ENCODE data around the gene RCAN1.

The RCAN1 gene

DNA sequence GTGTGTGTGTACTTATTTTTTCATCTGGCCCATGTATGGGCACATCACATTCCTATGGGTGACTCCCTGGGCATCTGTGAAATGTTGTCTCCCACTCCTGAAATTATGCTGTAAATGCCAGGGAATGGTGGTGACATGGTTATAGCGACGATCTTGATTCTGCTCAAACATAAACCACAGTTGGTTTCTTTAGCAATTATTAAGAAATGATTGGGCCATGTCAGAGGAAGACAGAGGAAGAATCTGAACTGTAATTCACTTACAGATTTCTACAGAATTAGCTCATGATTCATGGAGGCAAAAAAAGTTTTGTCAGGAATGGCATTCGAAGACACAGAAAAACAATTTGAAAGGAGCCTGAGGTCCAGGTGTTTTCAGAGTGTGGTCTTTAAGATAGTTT, 77.1 kb downstream of the RCAN1 start:
- DNase-seq (ENCODE audit: low spot score), result no peak

DNA sequence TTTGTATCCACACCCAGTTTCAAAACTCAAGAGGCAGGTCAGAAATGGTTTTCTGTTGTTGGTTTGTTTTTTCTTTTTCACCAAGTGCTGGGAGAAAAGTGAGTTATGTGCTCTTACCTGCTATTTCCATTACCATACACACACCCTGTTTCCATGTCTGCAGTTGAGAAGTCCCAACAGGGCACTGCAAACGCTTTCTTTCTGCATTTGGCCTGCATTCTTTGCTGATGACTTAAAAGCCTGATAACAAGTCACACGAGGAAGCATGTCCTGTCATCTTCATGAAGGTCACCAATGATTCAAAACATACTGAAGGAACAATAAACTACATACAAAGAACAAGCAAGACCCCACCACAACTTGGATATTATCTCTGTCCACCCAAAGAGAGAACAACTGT, 78.1 kb downstream of the RCAN1 start:
- DNase-seq (ENCODE audit: low spot score), result no peak

DNA sequence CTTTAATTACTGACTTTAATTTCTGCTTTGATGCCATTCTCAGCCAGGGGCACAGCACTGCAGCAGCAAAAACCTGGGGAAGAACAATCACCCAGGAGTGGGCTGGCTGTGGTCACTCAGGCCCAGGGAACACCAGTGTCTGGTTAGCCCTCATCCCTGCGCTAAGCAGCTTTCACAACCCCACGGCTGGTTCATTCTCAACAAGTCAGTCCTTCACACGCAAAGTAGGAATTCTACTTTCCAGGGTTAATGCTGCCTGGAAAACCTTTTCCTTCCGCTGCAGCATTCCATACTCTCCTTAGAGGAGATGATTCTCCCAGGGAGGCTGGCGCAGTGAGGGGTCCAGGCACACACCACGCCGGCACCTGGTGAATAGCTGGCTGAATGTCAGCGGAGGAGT, 78.6 kb downstream of the RCAN1 start:
- DNase-seq (ENCODE audit: low spot score), result no peak

DNA sequence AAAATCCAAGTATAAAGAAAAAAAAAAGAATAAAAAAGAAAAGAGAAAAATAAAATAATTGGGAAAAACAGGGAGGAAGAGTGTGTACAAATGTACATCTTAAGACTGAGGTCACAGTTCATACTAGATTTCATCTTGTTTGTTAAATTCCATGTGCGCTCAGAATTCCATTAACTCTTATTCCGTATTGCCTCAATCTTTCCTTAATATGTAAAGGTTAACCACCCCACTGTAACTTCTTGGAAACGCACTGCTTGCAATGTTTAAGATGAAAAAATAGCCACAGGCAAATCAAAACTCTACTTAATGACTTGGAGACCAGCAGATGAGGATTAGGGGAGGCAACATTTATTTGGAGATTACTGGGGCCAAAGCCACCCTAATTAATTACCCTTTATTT, 79.0 kb downstream of the RCAN1 start:
- no peak for DNase-seq (ENCODE audit: low spot score)

DNA sequence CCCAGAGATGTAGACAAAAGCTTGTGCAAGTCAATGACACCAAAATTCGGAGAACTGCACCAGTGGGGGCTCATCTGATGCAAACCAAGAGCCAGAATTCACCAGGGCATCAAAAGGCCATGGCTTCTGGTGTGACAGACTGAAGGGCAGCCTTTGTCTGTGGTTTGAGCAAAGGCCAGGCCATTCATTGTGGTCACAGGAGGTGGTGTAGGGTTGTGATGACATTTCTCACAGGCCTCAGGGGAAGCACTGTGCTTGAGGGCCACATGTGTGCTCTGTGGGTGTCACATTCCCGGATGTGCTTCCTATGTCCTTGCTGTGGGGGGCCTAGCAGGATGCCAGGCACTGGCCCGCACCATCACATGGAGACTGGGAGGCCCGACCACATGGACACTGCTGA, 80.4 kb downstream of the RCAN1 start:
- no peak for DNase-seq (ENCODE audit: low spot score)

DNA sequence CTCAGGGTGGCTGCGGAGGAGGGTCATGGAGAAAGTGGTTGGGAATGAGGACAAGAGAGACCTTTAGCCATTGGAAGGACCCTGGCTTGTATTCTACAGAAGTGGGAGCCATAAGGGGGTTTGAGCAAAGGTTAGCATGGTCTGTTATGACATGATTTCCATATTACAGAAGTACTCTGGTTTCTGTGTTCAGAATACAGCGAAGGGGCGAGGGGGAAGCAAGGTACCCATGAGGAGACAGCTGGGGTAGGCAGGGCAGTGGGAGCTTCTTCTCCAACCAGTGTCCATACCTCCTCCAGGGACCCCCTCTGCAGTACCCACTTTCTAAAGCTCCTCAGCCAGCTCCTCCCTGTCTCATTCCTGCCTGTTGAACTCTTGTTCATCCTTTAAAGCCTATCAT, 81.0 kb downstream of the RCAN1 start:
- no peak for DNase-seq (ENCODE audit: low spot score)

DNA sequence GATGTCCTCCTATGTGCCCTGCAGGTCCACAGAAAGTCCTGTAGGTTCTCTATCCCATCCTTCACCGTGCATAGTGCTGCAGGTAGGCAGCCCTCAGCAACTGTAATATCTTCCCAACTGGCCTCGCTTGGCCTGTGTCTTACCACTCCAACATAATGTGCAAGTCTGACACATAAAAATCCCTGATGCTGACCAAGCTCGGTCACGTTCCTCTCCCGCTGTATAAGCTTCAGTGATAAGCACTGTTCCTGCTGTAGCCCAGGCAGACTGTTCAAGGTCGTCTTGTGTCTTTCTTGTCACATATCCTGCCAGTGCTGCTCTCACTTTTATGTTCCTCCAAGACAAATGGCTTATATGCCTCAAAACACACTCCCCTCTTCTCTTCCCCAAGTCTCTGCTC, 83.5 kb downstream of the RCAN1 start:
- no peak for DNase-seq (ENCODE audit: low spot score)

DNA sequence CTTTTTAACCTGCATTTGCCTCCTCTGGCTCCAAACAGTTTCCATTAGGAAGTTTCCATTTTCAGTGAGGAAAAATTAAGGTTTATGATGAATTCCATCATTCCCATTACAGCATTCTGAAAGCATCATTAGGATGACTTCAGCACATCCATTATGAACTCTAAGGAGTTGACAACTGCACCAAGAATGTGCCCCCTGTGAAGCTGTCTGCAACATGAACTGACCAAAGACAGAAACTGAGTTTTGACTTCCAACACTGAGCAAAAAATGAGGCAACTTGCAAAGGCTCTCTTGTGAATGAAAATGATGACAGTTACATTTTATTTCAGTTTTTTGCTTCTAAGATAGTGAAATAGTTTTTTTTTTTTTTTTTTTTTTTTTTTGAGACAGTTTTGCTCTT, 84.7 kb downstream of the RCAN1 start:
- DNase-seq (ENCODE audit: low spot score), result peak; percentile 56

DNA sequence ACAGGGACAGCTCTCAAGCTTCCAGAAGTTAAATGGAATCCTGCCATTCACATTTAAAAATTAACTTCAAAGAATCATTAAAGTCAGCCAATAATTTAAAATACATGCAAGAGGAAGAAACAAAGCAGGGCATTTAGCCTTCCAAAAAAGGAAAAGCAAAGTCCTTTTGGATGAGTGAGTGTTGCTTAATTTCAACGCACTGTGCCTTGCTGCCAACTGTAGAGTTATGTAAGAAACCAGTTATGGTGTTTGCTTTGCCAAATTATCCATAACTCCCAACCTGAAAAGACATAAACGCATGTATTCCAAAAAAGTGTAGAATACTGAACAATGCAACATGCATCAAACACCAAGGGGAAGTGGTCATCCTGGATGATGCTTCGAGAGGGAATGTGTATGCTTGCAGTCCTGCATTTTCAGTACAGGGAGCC, 86.8 kb downstream of the RCAN1 start:
- peak; percentile 38 for DNase-seq (ENCODE audit: low spot score)

DNA sequence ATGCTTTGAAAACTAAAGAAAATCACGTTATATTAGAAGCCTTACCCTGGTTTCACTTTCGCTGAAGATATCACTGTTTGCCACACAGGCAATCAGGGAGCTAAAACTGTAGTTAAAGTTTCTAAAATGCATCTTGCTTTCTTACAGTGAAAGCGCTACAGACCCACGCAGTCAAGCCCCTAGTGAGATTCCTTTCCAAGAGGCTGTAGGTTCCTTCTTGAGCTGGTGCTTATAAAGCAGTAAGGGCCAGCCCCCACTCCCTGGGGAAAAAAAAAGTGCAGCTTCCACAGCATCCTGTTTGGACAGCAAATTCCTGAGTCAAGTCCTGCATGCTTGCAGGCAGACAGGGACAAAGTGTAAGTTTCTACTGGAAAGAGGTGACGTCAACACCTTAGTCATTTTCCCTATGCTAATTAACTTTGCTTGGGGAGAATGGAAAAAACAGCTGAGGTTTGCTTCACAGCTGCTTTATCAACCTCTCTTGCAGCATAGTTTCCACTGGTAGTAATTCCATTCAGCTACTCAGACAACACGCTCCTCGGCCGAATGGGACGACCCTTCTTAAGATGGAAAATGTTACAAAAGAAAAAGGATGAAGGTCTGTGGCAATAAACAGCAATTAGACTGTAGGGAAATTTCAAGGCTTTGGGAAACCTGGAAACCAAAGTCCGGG, 88.2 kb downstream of the RCAN1 start:
- peak; percentile 90 for DNase-seq (ENCODE audit: low spot score)

DNA sequence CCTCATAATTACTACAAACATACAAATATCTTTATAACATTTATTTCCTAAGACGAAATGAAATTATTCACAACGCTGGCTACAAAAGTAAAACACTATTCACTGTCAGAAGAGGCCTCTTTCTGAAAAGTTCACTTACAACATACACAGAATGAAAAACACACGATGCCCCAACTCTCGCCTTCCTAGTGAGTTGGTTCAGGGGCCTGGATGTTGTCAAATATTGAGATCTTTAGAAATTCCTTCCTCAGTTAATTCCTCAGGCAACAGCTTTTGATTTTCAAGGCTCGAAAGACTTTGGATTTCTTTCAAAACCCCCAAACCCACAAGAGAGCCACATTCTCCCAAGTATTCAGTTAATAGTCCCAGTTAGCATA, 88.7 kb downstream of the RCAN1 start:
- DNase-seq (ENCODE audit: low spot score), result peak; percentile 20

DNA sequence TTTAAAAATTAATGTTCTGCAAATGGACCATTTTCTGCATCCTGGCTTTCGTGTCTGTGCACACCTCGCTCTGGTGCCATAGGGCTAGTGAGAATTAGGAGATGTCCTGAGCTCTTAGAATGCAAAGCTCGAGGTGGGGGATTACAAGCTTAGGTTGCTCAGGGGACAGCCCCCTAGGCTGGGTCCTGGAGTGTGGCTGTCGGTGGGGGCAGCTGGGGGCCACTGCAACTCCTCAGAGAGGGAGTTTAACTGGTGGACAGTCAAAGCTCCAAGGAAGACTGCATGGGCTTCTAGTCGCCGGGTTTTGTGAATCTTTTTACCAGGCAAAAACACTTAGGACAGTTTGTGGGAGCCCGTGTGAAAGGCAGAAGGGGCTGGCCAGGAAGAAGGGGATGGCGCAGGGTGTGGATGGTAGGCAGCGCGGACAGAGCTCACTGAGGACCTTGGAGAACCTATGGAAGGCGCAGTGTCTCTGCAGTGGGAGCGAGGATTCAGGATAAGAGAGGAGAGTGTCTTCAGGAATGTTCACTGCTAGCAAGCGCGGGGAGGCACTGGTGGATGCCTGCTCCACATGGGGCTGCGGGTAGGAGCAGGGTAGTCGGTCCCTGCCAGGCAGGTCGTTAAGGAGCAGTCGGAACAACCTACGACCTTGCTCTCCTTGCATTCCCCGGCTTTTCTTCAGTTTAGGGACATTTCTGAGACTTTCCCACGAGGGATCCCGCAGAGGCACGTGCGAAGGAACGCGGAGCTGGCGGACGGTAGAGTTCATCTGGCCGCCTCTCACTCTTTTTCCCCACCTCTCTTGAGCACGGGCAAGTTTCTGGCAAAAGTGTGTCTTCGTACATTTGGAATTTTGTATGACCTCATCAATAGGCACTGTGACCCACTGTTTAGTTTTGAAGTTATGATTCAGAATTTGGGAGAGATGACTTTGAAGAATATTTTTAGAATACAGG, 90.0 kb downstream of the RCAN1 start:
- peak; percentile 45 for DNase-seq (ENCODE audit: low spot score)

DNA sequence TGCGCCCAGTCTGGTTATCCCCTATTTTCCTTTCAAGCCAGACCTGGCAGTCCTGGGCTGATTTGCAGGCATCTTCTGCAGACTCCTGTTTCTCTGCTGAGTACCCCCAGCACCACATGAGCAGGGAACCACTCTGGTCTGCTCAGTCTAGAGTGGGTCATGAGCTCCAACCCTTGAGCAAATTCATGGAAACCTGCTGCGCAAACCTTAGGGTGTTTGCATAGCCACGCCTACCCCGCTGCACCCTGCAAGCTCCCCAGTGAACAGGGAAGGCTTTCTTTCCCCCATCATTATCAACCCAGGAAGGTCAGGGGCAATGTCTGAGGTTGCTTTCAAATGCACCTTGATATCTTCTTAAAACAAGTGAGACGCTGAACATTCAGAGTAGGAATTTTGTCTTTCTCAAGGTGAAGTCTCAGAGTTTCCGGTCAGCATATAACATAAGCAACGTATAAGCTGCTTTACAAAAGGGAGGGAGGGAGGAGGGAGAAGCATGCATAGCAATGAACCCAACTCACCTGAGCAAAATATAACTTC, 91.8 kb downstream of the RCAN1 start:
- no peak for DNase-seq (ENCODE audit: low spot score)

DNA sequence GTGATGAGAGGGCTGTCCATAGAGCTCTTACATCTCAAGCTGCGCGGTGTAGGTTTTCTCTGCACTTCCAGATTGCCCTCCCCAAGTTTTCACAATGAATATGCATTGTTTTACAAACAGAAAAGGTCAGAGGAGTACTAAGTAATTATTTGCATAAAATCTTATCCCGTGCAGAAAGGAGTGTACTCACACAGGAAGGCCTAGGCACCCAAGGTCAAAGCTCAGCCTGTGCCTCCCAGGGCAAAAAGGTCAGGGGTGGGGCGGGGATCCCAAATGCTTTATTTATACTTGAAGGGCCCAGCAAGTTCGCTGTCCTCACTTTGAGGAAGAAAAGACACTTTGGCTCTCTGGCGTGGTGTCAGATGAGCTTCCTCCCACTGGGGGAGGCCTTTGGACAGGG, 92.6 kb downstream of the RCAN1 start:
- DNase-seq (ENCODE audit: low spot score), result no peak

DNA sequence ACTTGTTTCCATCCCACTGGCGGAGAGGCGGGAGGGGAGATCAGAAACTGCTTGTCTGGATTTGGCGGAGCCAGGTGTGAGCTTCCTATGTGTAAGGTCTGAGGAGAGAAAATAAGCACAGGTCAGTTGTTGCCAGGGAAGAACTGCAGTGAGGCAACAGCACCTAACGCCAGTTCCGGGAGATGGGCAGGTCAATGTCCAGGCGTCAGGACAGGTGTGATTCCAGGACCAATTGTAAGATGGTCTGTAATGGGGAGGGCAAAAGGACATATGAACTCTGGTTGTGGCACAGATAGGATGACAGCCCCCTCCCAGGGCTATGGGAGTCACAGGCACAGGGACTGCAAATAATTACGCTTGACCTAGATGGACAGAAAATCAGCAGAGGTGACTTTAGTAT, 93.4 kb downstream of the RCAN1 start:
- no peak for DNase-seq (ENCODE audit: low spot score)

DNA sequence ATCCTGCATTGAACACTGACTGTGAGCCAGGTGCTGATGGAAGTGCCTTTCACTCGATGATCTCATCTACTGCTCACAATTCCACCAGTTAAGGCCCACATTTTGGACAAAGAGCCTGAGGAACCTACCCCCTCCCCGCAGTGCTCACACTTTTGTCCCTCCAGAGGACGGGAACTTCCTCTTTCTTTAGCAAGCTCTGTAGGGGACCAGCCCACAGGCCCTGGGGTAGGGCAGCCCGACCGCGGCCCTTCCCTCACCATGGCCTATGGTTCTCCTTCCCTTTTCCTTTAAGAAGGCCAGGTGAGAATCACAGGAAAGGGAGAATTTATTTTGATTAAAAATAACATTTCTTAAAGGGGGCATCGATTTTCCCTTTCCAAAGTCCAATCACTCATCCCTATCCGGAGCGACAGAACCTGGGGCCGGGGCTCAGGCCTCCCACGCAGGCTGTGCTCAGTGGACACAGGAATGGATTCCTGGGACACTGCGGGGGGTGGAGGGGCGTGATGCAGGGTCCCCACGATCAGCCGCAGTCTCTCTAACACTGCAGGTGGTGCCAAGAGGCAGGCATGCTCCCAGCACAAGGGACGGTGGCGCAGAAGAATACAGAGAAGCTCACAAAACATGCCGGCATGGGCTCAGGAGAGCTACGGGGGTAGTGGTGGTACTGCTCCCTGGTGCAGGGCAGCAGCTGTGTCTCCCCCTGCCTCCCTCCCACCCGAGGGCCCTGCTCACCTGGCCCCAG, 94.0 kb downstream of the RCAN1 start:
- DNase-seq (ENCODE audit: low spot score), result no peak

DNA sequence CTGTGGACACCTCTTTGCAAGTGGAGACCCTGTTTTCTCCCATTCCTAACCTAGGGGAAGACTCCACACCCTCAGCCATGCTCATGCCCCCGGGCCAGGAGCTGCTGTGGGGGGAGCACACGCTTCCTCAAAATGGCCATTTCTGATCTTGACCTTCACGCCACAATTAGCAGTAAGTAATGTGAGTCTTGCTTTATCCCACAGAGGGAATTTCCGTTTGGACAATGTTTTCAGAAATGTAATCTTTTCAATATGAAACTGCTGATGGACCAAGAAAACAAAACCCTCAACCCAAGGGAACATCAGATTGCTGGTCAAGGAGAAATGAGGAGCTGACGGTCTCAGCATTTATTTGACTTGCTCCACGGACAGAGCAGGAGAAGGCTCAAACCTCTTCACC, 94.6 kb downstream of the RCAN1 start:
- no peak for DNase-seq (ENCODE audit: low spot score)

DNA sequence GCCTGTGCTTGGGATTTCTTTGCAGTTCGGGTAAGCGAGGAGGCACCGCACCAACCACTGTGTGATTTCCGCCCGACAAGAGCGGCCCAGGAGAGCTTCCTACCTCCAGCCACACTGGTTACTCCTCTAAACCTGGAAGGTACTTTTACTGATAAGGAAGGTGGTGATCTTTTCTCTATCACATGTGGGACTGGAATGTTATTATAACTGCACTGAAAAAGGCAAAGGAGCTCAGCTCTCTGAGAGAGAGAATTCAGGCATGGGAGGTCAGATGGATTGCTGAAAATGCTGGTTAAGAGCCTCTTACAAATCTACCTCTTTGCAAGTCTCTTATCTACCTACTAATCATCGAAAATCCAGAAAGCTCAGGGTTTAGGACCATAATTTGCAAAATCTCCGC, 95.2 kb downstream of the RCAN1 start:
- DNase-seq (ENCODE audit: low spot score), result no peak

DNA sequence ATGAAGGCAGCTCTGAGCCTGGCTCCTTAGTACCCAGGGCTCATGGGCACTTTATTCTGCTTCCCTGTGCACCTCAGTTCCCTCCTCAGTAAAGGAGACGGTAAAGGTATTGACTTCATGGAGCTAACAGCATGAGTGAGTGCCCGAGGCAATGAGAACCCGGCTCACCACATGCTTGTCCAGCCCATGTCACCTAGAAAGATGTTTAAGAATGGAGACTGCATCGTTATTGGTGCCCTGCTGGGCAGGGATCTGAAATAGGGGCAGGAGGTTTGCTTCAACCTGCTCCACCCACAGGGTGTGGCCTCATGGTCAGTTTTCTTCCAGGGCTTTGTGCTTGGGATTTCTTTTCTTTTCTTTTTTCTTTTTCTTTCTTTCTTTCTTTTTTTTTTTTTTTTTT, 95.9 kb downstream of the RCAN1 start:
- DNase-seq (ENCODE audit: low spot score), result peak; percentile 26

DNA sequence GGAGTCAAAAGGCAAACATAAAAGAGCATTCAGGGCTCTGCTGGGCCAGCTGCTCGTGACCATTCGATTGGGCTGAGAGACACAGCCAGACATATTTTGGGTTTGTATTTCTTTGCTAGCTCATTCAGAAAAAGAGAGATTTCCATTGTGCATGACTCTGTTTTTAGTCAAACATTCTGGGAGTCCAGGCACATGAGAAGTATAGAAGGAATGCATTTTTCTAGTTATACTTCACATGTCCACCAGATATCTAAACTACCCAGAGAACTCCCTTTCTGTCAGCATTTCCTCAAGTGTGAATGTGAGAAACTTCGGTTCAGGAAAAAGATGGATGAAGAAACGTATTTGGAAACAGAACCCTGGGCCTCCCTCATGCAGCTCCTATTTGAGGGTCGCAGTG, 96.6 kb downstream of the RCAN1 start:
- no peak for DNase-seq (ENCODE audit: low spot score)

DNA sequence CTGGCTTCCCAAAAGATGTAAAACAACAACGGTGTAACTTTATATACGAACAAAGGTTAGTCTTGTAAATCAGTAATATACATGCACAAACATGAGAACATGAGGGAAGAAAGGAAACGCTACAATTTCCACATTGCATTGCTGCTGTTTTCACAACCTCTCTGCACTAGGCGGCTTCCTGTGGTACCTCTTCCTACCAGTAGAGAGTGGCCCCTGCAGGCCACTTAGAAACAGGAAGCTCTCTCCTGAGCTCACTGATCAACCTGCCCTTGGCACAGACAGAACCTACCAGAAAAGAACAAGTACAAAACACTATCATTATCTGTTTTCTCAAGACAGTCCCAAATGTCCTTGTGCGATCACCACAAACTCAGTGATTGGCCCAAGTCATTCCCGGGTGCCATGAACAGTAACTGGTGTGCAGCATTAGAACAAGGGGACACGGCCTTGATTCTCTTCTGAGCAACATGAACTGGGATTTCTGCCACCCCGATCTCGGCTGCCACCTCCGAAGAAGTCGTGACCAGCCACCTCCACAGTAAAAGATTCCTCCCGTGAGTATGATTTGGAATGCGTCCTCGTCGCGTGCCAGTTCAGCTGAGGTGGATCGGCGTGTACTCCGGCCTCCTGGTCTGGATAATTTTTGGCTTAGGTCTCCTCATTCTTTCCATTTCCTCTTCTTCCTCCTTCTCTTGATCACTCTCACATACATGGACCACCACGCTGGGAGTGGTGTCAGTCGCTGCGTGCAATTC, 97.2 kb downstream of the RCAN1 start:
- DNase-seq (ENCODE audit: low spot score), result no peak

DNA sequence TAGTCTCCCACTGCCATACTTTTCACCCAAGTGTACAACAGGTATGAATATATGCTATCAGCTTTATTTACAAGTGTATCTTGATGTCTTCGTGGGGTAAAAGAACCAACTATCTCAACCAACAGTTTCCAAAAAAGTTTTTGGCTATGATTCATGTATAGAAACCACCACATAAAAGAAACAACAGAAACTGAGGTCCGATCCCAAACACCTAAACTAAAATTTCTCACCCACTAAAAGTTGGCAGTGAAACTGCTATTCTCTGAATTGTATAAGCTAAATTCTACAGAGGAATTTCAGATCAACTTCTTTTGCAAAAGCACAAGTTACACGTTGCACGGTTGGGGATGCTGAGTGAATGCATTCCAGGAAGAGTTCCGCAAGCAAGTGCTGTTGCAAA, 97.9 kb downstream of the RCAN1 start:
- DNase-seq (ENCODE audit: low spot score), result no peak

All from GM03348 (cell line).